Endometrium (tissue), 2 donors: Measurements from ENCODE around the gene EREG.
"Not testable (repeated sequence)": the region's sequence is repeated elsewhere in the genome, so short reads cannot be mapped to it uniquely, and the experiment has no call there.

Source experiments
- FAIRE-seq: peaks from 2 replicates; lab custom pipeline; 2012; peaks lifted over from hg19 to GRCh38; lab: Jason Lieb, UNC
- donor health status: control.
- donor health status: control.

EREG gene

DNA sequence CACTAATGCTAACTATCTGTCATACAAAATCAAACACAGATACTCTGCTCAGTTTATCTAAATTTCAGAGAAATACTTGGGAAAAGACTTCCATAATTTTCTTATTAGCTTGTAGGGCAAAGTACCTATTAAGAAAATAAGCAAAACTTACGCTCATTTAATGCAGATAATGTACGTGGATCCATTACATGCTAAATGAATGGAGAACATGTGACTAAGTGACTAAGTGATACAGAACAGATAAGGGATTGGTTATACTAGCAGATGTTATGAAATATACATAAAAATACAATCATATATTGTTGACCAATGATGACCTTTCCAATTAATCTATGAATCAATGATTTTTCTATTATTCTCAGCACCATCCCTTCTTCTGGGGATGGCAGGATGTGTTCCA lies 25.7 kb downstream of the EREG start:
- FAIRE-seq: no peak

DNA sequence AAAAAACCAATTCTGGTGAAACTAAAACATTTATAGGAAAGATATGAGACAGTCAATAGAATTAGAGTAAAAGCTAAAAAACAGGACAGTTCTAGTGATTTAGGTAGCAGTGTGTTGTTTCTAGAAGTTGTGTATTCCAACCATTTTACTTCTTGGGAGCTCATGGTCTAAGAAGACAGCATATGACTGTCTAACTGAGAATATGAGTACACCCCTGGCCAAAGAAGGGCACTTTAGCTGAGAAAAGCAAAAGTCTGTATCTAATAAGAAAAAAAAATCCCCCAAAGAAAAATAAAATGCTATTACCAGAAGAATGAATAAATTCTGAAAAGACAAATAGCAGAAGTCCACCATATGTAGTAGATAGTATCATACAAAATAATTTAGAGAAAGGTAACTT lies 26.4 kb downstream of the EREG start:
- no peak for FAIRE-seq

DNA sequence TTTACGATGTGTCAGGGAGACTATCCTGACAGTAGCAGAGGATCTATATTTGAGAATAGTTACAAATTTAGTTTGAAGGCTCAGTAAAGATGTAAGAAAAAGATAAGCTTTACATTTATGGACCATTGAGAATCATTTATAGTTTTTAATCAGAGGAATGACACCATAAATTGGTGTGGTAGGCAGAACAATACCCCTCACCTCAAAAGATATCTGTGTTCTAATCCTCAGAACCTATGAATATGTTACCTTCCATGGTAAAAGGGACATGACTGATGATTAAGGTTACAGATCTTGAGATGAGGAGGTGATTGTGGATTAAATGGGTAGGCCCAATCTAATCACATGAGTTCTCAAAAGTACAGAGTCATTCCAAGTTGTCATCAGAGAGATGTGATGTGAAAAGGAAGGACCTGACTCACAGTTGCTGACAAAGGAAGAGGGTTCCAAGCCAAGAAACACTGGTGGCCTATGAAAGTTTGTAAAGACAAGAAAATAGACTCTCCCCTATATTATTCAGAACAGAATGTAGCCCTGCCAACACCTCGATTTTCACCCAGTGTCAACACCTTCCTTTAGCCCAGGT lies 27.0 kb downstream of the EREG start:
- FAIRE-seq: no peak

DNA sequence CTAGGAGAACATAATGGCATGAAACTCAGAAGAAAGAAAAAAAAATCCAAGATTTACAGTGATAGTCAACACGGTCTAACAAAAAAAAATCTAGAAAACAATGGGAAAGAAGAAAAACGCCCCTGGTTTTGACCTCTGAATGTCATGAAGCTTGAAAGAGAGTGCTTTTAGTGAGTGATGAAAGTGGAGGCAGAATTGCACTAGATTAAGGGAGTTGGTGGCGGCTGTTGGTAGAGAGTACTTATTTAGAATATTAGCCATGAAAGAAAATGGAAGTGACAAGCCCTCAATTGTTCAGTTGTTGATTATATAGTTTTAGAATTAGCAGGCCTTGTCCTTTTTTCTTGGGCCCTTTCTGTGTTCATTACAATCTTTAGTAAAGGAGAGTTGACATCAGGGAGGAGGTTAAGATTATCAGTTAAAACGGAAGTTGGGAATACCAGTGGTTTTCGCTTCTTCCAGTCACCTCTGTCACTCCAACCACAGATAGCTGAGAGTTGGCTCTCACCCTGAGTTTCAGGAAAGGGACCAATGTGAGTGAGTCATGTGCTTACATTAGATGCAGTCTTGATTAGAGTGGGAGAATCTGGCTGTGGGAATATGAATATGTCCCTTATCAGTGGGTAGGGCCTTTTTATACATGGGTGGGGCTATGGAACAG lies 29.7 kb downstream of the EREG start:
- no peak for FAIRE-seq

DNA sequence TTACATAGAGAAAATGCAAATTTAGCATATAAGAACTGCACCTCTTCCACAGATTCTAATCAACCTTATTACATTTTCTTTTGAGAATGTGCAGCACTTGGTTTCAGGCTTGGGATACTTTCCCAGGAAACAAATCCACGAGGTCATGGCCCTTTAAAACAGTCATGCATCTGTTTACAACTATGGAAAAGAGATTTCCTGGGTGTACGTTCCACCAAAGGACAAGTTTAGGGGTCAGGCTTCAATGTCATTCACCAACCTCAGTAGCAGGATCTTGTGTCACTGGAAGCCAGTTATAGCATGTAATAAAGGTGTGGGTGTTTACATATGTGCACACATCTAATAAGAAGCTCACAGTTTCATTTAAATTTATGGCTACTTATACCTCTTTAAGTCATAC lies 30.7 kb downstream of the EREG start:
- FAIRE-seq: no peak

DNA sequence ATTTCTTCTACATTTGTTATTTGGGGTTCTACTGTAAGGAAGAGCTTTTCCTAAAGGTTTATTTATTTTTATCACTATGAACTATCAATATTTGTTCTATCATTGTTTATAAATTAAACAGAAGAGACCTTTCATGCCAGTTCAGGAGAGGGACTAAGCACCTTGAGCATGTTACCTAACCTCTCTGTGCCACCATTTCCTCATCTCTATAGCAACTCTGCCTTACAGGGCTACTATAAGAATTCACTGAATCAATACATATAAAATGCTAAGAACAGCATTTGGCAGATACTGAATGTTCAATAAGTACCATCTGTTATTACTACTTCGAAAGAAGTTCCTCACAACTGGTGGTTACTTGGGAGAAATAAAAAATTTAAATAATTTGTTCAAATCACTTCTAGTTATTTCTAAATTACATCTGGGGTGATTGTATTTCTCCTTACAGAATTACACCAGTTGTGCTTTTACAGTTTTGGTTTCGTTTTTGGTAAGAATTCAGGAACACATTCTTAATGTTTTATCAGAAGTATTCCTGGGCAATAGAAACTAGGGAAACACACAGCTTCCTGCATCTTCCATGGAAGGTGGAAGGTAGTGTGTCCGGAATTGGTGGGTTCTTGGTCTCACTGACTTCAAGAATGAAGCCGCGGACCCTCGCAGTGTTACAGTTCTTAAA lies 32.9 kb downstream of the EREG start:
- no peak for FAIRE-seq

DNA sequence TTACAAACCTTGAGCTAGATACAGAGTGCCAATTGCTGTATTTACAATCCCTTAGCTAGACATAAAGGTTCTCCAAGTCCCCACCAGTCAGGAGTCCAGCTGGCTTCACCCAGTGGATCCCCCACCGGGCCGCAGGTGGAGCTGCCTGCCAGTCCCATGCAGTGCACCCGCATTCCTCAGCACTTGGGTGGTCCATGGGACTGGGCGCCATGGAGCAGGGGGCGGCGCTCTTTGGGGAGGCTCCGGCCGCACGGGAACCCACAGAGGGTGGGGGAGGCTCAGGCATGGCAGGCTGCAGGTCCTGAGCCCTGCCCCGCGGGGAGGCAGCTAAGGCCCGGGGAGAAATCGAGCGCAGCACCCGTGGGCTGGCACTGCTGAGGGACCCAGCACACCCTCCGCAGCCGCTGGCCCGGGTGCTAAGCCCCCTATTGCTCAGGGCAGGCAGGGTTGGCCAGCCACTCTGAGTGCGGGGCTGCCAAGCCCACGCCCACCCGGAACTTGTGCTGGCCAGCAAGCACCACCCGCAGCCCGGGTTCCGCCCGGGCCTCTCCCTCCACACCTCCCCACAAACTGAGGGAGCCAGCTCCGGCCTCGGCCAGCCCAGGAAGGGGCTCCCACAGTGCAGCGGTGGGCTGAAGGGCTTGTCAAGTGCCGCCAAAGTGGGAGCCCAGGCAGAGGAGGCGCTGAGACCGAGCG lies 34.1 kb downstream of the EREG start:
- not testable (repeated sequence) for FAIRE-seq

DNA sequence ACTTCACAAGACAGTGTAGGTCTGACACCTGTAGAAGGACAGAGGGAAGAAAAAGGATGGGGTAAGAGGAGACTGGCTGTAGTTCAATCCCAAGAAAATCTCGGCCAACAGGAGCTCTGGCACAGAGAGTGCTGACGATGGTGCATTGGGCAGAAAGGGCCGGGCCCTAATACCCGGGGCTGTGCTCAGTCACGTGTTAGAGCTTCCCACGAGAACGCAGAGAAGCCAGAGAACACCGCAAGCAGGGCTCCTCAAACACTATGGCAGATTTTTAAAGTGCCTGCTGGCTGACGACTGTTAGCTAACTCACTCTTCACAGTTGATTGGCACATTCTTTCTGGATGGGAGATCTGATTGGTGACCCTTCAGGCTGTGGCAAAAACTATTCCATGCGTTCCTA lies 35.5 kb downstream of the EREG start:
- FAIRE-seq: no peak

DNA sequence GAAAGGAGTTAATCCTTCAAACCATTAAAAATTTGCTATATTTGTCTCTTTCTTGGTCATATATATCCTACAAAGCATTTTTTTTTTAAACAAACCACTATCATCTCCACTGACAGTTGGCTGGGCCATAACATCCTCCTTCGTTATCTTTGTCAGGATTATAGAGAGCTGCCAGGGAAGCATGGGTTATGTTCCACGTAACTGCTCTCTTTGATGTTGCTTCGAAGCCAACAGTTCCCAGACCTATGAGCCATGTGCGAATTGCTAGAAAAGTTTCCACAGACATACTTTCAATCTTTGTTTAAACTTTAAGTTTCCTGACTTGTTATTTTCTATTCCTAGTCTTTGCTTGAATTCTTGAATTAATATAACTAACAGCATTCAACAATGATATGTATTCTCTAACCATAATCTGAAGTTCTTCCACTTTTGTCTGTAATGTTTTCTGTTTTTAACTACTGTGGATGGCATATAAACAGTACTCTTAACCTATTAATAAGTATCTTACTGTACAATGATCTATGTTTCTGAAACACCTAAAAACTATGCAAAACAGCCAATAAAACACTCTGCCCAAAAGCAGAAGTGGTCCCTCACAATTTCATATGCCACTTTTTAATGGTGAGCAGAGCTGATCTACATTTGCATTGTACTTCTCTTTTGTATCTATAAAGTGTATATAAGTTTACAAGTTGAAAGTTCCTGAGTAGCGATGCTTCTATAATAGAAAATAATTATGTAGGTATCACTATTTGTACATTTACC lies 37.9 kb downstream of the EREG start:
- no peak for FAIRE-seq

DNA sequence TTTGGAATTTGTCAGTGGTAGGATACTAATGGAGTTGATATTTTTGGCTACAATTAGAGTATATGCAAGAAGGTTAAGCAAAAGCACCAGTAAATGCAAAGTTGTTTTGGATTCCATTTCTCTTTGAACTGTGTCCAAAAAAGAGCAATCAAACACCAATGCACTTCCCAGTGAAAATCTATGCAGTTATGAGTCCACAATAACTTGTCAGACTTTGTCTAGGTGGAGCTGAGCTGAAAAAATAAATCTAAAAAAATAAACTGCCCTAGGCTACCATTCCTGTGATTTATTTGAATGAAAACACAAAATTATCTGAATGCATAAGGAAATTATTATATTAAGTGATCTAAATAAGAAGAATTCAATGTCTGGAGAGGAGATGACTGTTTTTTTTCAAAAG lies 42.9 kb downstream of the EREG start:
- FAIRE-seq: peak; percentile 70

DNA sequence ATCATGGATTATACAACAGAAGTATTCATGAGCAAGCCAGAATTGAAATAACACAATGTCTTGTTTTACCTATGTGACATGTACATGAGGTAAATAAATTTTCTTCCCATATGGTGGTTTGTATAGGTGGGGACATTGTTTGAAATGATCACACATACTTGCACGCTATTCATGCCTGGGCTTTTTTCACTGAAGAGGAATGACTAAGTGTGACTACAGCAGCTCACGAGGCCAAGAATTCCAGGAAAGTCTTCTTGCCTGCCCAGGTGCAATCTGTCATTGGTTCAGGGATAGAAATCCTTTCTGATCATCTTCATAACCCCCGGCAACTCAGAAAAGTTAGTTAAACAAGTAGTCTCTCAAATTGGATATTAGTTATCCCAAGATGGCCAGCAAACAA lies 43.7 kb downstream of the EREG start:
- FAIRE-seq: no peak

DNA sequence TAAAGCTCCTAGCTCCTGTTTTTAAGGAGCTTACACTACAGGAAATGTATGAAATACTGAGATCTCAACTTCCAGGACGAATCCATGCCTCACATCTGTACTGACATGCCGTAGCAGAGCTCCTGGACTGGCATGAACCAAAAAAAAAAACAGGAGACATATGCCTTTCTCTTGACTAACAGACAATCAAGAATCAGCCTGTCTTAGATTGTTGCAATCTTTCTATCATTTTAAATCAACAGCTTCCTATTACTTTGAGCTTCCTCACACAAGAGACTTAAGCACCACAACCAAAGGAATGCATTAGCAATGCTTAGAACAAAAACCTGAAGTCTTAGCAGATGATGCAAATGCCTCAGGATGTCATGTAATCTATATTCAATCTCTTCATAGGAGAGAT lies 45.3 kb downstream of the EREG start:
- no peak for FAIRE-seq

DNA sequence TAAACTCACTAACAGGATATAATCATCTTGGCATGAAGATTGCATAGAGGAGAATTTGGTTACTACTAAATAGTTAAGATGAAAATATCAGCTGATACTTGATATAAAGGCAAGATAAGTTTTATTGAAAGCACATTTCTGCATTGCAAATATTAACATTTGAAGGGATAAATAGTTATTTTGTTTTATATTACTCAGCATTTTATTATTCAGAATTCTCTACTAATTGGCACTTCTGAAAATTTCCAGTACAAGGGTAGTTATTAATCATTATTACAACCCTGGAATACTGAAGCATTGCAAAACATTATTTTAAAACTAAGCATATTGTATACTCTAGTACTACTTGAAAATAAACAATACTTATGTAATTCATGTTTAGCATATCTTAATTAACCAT lies 47.3 kb downstream of the EREG start:
- FAIRE-seq: peak; percentile 39

DNA sequence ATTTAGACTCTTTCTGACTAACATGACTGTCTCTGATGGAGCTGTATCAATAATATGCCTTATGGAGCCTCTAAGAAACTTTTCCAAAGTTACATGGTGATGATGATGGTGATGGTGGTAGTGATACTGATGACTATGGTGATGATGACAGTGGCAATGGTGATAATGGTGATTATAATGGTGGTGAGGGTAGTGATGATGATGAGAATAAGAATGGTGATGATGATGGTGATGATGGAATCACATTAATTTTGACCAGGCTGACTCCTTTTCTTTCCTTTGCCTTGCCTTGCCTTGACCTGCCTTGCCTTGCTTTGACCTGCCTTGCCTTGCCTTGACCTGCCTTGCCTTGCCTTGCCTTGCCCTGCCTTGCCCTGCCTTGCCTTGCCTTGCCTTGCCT lies 48.3 kb downstream of the EREG start:
- no peak for FAIRE-seq

DNA sequence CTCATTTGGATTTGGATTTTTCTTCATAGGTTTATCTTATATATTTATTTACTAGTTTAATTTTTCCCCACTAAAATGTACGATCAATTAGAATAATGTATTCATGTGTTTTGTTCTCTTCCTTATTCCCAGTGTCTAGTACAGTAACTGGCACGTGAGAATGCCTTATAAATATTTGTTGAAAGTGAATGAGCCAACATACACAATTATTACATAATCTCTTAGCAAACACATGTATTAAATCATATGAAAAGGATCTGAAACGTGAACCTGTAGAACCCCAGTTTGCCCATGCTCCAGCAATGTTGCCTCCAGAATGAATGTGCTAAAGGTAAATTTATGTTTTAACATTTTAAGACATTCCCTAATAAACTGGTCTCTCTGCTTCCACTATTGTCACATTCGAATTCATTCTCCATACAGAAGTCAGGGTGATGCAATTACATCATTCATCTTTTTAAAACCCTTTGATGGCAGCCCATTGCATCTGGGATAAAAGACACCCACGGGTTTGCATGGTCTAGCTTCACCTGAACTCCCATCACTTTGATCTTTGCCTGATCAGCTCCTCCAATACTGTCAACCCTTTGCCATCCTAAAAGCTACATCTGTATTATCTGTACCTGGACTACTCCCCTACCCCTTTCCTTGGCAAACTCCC lies 49.3 kb downstream of the EREG start:
- no peak for FAIRE-seq

DNA sequence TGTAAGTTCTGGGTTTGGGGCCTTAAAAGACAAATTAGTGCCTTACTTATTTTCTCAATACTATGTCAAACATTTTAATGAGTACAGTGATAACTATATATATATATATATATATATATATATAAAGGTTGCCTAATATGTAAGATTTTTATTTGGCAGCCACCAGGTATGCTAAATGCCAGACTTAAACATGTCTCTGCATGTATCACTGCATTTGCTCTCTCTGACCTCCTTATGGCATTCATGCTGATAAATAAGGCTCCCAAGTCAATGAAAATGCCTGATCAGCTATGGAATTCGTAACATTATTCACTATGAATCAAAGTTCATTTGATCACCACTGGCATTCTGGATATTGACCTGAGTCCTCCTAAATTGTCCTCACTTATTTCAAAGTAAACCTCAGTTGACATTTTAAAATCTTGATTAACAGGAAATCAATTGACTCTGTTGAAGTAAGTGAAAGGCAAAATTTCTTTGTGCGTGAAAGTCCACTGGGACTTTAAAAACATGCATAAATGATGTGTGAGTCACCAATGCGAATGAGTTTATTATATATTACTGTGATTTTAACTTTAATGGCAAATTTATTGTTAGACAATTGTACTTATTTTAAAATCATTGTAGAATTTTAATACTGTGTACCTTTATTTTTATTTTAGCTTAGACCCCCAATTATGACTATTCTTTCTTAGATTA lies 50.8 kb downstream of the EREG start:
- no peak for FAIRE-seq

DNA sequence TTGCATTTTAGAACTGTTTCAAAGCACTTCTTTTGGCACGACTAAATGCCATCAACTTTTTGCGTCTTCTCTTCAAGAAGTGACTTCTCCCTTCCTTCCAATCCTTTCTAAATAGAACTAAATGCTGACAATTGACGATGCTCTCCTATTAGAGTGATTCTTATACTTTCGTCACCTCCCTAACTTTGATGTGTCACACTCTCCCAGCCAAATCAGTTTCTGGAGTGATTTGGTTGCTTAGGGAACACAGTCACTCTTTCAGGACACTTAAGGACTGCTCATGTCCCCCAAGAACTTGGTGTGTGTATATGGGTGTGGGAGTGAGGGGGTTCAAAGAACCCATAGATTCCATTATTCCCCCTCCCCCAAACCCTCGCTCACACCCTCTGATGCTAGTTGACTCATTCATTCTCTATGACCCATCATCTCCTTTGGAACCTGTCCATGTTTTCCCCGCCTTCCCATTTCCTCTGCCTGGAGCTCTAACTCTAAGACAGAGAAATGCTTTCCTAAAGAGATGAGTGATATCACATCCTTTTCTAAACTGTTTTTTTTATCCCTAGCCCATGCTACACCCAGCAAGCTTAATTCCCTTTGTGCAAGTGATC lies 53.2 kb downstream of the EREG start:
- FAIRE-seq: no peak

DNA sequence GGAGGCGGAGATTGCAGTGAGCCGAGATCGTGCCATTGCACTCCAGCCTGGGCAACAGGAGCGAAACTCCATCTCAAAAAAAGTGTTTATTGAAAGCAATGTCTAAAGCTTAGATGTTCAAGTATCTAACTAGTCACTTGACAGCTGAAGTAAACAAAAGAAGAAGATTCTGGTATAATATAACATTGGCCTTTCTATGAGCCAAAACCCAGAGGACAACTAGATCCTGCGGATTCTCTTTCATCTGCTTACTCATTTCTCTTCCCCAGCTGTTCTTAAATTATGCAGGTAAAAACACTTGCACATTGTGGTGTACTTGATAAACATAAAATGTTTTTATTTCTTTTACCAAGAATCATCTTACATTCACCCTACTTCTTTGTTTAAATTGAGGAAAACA lies 55.9 kb downstream of the EREG start:
- no peak for FAIRE-seq

DNA sequence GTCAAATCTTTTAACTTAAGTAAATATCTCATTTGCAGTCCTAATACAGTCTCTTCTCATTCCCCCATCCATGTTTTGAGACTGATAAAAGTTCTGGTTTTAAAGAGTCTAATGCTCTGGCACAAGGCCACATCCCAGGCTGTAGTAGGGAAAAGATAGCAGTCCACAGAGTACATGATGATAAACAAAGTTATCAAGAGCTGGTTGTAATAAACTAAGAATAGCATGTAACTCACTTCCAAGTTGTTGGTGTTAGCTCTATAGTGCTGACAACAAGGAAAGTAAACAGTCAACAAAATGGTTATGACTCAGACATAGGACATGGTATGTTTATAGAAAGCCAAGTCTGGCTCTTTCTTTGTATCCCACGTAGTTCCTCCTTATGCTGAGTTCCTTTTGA lies 58.2 kb downstream of the EREG start:
- peak; percentile 96 for FAIRE-seq

DNA sequence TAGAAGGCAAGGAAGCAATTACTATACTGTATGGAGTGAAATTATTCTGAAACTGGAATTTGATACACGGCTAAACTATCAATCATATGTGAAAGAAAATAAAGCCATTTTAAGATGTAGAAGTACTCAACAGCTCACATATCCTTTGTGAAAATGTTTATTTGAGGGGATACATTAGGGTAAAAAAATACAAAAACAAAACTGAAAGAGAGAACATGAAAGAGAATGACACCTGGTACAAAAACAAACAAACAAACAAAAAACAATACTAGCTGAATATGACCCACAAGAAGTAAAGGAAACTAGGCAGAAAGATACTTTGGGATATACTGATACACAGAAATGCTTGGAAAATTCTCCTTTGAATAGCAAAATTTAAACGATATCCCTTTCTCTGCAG lies 59.2 kb downstream of the EREG start:
- no peak for FAIRE-seq

DNA sequence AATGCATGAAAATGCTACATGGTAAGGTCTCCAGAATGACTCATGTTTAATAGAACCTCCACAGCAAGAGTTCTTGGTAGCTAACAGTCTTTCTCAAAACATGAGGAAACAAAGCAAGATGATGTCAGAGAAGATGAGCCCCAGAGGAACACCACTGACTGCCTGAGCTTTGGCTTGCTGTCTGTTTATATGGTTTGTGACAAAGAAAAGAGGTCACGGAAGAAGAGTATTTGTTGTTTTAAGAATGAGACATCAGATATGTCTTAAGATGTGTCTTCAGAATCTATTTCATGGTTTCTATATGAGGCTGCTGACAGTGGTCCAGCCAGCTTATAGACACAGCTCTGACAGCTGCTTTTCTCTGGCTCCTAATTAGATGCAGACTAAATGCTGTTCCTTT lies 61.2 kb downstream of the EREG start:
- no peak for FAIRE-seq
